GM21737 (cell line): ENCODE results near the gene ATG4A.

Experiments used
- ATAC-seq: cut with Tn5 transposase; IDR thresholded peaks from one replicate; pipeline ENCODE4 v1.9.1; 2021; ENCODE audit warnings: mild to moderate bottlenecking, moderate library complexity; ENCODE audit not compliant: unreplicated experiment

Gene ATG4A, protein sequence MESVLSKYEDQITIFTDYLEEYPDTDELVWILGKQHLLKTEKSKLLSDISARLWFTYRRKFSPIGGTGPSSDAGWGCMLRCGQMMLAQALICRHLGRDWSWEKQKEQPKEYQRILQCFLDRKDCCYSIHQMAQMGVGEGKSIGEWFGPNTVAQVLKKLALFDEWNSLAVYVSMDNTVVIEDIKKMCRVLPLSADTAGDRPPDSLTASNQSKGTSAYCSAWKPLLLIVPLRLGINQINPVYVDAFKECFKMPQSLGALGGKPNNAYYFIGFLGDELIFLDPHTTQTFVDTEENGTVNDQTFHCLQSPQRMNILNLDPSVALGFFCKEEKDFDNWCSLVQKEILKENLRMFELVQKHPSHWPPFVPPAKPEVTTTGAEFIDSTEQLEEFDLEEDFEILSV

DNA sequence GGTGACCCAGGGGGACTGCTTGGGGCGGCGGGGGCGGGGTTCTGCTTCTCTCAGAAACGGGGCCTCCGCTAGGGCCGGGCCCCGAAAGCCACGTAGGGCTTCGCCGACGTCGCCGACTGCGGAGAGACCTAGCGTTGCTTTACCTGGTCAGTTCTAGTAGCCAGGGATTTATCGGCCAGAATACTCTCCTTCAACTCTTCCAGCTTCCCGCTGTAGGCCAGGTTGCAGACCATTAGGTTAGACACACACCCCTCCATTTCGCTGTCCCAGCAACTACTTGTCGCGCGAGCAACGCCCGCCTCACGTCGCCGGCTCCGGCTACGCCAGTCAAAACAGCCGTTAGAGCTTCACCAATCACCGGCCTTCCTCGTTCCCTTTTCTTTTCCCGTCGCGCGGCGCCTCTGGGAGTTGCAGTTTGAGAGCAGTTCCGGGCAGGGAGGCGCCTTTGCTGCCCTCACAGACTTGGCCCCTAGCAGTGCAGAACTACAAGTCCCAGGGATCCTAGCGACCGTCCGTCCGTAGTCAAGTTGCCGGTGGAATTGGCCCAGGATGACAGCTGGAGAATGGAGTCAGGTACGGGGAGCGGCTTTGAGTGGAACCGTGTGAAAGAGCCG is at the start of gene ATG4A, which contains the start of gene PSMD10:
ATG4A (plus strand) TSS at position 515 of the 614 bp plus-strand sequence; CDS start at position 564, 49 bp downstream.
PSMD10 (minus strand) TSS at position 279 of the 614 bp plus-strand sequence; CDS start at position 257, 22 bp downstream.
- peak; percentile 96 for ATAC-seq

DNA sequence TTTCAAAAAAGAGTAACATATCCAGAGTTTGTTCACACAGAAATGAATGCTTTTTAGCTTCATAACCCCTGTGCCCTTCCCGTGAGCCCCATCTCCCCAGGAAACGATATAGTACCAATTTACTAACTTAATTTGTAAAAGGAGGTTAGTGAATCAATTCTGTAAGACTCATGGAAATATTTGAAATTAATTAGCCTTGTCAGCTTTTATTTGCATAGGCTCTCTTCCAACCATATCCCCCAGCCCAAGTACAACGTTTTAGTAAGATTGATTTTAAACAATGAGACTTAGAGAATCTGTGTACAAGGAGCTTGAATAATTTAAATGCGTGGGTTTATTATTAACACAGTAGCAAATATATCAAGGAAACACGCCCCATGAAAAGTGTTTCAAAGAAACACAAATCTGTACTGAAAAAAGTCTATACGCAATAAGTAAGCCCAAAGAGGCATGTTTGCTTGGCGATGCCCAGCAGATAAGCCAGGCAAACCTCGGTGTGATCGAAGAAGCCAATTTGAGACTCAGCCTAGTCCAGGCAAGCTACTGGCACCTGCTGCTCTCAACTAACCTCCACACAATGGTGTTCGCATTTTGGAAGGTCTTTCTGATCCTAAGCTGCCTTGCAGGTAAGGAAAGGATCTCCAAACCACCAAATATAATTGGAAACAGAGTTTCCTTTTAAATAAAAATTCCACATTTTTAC is 46.9 kb upstream of the ATG4A start, which contains the start of gene VSIG1:
VSIG1 (plus strand) TSS at position 512 of the 703 bp plus-strand sequence; CDS start at position 578, 66 bp downstream.
- ATAC-seq: no peak

DNA sequence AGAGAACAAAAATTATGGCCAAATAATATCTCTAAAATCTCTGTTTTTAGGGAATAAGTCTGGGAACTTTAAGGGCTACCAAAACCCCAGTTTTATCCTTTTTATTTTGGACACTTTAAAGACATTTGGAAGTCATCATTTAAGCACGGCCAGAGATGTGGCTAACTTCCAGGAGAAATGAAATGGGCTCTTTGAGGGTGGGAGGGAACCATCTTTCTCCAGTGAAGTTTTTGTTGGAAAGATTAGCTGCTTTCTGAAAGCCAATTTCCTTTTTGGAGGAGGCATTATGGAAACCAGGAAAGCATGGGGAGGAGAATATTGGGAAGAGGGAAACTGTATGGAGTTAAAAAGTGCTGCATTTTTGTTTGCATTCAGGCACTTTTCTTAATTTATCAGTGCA is 41.9 kb upstream of the ATG4A start:
- ATAC-seq: no peak

DNA sequence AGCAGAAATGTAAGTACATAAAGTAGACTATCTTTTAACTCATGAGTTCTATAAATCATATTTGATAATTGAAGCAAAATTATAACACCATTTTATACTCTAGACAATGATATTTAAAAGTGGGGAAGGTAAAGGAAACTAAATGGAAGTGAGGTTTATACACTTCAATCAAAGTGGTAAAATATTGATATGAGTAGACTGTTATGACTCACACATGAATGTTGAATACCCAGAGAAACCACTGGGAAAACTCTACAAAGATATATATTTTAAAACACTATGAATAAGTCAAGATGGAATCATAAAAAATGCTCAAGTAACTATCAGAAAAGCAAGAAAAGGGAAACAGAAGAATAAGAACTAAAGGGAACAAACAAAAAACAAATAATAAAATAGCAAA is 38.4 kb upstream of the ATG4A start:
- no peak for ATAC-seq

DNA sequence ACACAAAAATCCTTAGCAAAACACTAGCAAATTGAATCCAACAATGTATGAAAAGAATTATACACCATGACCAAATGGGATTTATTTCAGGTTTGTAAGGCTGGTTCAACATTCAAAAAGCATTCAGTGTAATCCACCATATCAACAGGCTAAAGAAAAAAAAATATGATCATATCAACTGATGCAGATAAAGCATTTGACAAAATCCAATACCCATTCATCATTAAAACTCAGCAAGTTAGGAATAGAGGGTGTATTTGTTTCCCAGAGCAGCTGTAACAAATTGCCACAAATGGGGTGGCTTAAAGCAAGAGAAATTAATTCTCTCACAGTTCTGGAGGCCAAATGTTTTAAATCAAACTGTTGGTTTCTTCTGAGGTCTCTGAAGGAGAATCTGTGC is 36.0 kb upstream of the ATG4A start:
- no peak for ATAC-seq

DNA sequence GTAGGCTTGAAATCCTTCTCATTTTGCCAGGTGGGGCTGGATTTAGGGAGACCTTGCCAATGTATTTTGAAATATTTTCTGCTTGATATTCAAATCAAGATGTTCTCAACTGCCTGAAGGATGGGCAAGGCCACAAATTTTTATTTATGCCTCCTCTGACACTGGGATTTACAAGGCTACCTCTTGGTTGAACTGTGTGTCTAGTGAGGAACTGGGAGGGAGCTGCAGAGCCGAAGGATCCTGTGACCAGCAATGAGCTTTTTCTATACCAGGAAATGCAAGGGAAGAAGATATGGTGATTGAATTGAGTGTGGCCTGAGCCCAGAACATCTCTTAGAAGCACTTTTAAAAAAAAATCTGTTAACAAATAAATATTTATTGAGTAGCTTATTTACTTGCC is 31.8 kb upstream of the ATG4A start:
- ATAC-seq: no peak

DNA sequence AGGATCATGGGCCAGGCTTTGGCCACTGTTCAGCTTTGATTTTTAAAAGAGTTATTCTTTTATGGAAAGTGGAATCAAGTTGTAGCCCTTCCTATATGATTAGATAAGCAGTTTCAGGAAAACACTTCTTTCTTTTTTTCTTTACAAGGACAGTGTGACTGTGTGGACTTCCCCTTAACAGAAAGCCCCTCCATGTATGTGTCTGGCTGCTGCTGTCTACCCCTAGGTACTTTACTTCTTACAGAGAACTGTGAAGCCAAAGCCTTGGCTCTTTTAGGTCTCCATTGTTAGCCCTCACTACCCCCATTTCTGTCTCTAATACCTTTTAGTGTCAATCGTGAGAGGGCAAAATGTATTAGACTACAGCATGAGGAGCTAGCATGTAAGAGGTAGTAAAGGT is 27.6 kb upstream of the ATG4A start:
- no peak for ATAC-seq

DNA sequence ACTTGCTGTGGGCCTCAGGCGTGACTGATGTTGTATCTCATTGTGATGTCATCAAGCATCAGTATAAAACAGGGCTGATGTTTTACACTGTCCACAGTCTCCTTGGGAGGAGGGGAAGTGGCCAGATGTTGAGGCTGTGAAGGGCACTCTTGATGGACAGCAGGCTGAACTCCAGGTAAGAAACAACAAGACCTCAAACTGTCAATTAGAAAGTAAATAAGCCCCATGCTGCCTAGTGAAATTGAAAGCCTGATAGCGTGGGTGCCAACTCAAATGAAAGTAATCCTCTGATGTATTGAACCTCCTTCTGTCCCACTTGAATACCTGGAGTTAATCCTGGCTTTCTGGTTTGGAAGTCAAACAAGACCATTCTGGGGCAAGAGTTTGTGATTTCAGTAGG is 27.0 kb upstream of the ATG4A start:
- ATAC-seq: no peak

DNA sequence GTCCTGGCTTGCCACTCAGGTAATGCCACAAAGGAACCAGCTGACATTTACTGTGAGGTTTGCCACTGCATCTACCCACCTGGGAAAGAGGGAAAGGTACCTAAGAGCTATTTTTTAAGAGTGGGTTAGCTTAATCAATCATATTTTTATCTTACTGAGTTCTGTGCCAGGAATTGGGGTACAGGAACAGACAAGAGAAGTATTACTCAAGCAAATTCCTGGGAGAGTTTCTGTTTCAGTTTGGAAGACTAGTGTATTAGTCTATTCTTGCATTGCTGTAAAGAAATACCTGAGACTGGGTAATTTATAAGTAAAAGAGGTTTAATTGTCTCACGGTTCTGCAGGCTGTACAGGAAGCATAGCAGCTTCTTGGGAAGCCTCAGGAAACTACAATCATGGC is 23.5 kb upstream of the ATG4A start:
- no peak for ATAC-seq

DNA sequence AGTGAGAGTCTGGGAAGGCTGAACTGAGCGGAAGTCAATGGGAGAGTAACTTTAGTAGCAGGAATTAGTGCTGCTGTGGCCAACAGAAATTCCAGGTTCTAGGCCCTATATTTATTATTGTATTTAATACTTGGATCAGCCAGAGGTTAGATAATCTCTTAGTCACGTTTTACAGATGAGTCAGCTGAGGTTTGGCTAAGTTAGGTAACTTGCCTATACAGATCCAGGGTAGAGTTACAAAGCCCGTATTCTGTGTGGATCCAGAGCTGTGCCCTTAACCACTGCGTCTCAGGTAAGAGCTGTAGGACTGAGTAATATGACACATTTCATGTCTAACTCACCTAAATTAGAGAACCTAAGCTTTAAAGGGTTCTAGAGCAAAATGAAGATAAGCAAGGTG is 20.7 kb upstream of the ATG4A start:
- no peak for ATAC-seq

DNA sequence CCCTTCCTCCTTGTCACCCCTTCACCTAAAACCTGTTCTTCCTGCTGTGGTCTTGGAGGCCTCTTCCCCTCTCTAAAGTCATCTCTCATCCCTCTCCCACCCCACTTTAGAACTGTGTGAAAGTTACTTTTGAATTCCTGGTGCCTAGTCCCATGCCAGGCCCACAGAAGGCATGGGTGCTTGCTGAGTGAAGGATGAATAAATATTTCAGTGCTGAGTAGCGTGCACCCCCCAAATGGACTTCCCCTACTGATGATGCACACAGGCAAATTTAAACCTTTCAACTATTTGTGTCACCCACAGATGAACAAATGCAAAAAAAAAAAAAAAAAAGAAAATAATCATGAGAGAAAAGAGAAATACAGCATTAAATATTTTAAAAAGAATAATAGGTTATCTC is 20.0 kb upstream of the ATG4A start:
- no peak for ATAC-seq

DNA sequence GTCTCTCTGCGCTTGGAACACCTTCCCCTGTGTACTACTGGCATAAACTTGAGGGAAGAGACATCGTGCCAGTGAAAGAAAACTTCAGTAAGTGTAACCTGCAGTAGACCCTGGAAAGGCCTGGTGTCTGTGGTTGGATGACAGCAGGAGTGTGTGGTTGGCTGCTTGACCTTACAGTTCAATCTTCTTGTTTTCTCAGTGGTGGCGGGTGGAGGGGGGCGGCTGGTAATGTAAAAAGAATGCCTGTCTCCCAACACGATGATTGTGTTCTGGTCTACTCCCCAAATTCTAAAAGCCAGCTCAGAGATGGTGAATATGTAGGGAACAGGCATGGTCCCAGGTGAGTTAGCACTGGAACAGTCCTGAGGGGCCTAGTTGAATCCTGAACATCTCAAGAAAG is 18.8 kb upstream of the ATG4A start:
- no peak for ATAC-seq

DNA sequence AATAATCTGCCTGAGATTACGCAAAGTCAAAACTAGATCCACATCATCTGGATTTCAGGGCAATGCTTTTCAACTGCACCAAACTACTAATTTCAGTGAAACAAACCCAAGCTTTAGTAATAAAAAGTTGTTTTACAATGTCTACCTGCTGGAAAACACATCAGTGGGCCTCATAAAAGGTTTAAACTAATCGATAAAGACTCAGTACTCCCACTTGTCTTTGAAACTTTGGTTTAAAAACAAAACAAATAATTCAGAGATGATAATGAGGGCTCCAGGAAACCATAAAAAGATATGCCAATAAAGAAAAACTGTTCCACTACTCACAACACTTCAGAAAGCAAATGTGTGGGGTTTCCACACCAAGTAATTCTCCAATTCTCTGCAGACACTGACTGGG is 10.5 kb upstream of the ATG4A start:
- ATAC-seq: no peak

DNA sequence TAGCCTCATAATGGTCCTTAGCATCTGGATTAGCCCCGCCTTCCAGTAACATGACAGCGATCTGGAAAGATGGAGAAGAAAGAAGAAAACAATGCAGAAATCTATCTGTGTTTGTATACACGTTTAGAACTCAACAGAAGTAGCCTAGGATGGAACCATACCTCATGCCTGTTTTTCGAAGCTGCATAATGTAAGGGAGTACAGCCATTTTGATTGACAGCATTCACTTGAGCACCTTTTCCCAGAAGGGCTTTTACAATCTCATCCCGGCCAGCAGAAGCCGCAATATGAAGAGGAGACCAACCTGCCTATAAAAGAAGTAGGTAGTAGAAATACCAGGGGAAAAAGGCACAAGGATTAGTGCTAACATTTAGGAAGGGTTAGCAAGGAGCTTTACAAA is 3.8 kb upstream of the ATG4A start:
- no peak for ATAC-seq

DNA sequence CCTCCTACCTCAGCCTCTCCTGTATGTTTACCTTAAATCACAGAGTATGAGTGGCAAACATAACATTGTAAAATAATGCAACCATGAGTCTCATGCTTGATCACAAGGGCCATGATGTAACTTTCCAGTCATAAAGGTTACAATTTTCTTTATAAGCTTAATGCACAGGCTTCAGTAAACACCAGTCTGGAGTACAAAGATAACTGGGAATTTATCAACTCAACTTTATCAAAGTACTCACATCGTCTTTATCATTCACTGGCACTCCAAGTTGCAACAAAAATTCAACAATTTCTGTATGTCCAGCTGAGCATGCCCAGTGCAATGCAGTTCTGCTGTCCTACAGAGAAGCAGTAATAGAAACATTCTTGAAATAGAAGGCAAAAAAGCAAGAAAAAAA is 3.1 kb upstream of the ATG4A start:
- no peak for ATAC-seq

DNA sequence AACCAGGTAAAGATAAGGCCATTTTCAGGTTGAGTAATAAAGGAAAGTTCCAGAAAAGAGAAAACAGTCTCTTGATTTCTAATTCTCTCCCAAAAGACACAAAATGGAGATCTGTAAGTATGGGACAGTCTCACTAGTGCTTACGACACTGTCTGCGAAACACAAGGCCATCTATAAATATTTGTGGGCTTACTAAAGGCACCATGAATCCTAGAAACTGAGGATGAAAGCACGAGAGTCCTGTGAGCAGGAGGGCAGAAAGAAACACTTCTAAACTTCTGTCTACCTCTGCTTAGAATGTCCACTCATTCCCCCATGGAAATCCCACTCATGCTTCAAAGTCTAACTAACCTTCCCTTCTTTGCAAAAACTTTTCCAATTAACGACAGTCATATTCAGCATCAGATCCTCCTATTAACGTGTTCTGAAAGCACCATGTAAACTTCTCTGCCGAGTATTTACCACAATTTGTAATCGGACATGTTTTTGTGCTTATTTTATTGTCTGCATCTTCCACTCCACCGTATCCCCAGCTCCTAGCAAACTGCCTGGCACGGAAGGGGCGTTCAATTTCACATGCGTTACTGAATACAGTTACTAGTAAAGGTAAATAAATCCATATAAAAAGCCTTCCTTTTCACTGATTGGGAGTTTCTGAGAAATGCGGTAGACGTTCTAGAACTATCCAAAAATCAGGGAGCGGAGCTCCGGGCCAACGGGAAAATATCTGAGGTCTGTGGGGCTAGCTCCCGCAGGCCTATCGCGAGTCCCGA is 901 bp upstream of the ATG4A start:
- ATAC-seq: peak; percentile 12

DNA sequence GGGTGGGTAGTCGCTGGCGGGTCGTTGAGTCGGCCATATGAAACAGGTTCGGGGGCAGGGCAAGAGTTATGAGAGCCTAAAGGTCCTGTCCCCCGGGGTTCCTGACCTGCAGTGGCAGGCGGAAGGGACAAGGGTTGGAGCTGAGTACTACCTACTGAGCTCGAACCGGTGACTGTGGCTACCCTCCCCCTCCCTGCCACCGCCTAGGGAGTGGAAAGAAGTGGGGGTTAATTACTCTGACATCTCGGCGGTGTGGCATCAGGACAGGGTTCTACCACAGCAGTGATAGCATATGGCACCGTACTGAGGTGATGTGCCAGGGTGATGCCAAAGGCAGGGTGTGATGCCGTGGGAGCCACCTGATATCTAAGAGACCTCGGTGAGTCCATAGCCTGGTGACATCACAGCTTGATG is 307 bp downstream of the ATG4A start:
- ATAC-seq: peak; percentile 39

DNA sequence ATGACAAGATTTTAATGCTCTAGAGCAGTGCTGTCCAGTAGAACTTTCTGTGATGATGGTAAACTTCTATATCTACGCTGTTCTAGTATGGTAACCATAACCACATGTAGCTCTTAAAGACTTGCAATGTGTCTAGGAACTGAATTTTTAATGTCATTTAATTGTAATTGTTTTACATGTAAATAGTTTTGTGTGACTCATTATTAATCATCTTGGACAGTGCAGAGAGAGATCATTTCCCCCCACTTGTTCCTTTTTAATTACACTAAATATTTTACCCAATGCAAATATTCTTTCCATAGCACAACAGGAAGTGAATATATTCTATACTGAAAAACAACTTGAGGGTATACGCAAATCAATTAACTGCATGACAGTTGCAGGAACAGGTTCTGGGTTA is 5.8 kb downstream of the ATG4A start:
- ATAC-seq: no peak

DNA sequence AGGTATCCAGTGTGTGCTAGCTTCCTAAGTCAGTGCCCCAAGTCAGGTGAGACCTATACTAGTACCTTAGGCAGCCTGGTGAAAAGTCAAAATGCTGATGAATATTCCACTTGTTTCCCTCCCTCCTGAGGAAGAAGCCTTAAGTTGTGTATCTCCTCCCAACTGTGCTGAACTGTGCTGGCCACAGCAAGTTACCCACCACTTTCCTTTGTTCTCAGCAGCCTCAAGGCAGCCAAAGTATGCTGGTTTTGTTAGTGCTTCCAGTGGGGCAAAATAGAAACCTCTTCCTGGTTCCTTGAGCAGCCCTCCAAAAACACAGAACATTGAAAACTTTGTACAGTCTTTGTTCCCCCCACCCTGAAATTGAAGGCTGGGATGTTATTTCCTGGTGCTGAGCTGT is 13.9 kb downstream of the ATG4A start:
- no peak for ATAC-seq

DNA sequence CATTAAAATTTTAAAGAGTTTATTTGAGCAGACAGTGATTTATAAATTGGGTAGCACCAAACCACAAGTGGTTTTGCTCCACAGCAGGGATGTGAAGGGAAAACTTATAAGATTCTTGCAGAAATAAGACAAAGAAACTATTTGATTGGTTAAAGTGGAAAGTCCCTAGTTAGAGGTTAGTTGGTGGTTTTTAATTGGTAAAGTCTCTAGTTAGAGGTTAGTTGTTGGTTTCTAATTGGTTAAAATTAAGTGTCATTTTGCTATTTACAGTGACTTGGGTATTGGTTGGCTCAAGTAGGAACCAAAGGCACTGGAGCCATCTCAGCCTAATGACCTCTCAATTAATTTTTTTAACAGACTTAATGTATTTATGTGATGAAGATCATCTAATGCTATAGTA is 23.0 kb downstream of the ATG4A start:
- ATAC-seq: no peak

DNA sequence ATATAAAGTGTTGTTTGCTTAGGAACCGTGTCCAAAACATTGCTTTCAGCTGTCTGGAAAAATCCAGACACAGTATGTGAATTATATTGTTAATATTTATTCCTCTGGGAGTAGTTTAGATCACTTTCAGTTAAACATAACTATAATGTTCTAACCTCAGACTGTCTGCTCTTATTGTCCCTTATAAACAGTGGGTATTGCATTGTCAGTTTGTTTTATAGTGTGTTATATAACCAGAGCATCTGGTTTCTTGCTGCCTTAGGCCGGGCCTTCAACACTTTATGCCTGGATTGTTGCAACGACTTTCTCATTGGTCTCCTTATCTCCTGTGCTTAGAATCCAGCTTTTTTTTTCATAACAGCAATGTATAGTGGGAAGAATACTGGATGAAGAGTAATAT is 26.4 kb downstream of the ATG4A start:
- ATAC-seq: no peak
